ENCODE results near the gene CD63. TPM values are rescaled to one million over a fixed set of nuclear protein-coding genes. Genes with fewer than 3 reads are reported as not detected.

The CD63 gene
- polyA plus RNA-seq, 1 donor from 2014 or later: 217 TPM

DNA sequence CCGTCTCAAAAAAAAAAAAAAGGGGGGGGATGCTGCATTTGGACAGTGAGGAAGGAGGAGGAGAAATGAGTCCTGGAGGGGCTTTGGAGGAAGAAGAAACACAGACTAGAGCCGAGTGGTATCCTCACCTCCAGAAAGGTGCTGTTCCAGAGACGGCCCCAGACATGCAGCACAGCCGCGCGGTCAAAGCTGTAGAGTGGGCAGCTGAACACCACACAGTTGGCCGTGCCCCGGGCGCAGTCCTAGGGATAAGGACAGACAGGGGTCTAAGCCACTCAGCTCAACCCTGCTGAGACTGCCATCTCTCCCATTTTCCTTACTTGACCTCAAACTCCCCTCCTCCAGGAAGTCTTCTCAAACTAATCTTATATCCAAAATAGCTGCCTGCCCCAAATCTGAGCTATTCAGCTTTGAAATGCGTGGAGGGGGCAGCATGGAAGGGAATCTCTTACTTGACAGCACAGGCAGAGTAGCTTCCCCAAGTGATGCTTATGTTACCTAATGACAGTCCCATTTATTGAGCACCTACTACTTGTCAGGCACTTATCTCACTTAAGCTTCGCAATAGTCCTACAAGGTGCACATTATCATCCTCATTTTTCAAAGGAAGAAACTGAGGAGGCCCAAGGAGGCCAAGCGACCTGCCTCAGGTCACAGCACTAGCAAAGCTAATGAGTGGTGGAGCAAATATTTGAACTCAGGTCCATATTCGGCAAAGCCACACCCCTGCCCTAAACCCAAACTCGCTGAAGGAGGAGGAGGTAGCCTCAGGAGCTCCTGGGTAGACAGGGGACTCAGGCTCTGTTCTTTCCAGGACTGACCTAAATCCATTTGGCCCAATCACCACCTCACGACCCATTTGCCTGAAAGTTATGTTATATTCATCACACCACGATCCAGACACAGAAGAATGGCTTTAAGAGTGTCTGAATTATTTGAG is 39.8 kb downstream of the CD63 start:
- Histone ChIP-seq H3K9me2 (ENCODE audit: insufficient read depth, low read length) (no peaks in the 10 kb centered on the region), H3K27me3 (ENCODE audit: insufficient read depth, low read depth, low read length) (no peaks in the 10 kb centered on the region)
- TF ChIP-seq, protein P1, sequence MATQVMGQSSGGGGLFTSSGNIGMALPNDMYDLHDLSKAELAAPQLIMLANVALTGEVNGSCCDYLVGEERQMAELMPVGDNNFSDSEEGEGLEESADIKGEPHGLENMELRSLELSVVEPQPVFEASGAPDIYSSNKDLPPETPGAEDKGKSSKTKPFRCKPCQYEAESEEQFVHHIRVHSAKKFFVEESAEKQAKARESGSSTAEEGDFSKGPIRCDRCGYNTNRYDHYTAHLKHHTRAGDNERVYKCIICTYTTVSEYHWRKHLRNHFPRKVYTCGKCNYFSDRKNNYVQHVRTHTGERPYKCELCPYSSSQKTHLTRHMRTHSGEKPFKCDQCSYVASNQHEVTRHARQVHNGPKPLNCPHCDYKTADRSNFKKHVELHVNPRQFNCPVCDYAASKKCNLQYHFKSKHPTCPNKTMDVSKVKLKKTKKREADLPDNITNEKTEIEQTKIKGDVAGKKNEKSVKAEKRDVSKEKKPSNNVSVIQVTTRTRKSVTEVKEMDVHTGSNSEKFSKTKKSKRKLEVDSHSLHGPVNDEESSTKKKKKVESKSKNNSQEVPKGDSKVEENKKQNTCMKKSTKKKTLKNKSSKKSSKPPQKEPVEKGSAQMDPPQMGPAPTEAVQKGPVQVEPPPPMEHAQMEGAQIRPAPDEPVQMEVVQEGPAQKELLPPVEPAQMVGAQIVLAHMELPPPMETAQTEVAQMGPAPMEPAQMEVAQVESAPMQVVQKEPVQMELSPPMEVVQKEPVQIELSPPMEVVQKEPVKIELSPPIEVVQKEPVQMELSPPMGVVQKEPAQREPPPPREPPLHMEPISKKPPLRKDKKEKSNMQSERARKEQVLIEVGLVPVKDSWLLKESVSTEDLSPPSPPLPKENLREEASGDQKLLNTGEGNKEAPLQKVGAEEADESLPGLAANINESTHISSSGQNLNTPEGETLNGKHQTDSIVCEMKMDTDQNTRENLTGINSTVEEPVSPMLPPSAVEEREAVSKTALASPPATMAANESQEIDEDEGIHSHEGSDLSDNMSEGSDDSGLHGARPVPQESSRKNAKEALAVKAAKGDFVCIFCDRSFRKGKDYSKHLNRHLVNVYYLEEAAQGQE (IDR thresholded peaks at IDR 0.05; ENCODE audit: borderline replicate concordance): no peak
- TF ChIP-seq CTCF (IDR thresholded peaks at IDR 0.05; ENCODE audit: poor library complexity, severe bottlenecking) (no peak), RAD21 (conservative IDR thresholded peaks at IDR 0.05) (no peak), TAF1 (IDR thresholded peaks at IDR 0.05; ENCODE audit: low read depth) (no peak), EZH2 (IDR thresholded peaks at IDR 0.05; ENCODE audit: borderline replicate concordance, insufficient read depth, low read length, poor library complexity, severe bottlenecking) (no peak), POLR2AphosphoS5 (IDR thresholded peaks at IDR 0.05) (no peak), MXI1 (conservative IDR thresholded peaks at IDR 0.05; ENCODE audit: poor library complexity, severe bottlenecking) (no peak), EP300 (conservative IDR thresholded peaks at IDR 0.05; ENCODE audit: poor library complexity, severe bottlenecking) (no peak)

DNA sequence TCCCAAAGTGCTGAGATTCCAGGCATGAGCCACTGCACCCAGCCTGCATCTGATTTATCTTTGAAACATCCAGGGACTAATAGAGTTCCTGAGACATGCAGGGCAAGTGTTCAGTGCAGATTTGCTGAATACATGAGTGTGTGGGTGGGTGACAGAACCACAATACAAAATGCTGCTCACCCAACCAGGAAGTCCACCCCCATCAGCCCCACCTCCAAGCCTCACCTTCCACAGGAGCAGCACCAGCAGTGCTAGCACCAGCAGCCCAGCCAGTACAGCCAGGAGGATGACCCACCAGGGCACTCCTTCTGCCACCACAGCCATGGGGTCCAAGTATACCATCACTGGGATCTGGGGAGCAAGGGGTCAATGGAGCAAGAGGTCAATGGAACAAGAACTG is 41.1 kb downstream of the CD63 start:
- Histone ChIP-seq H3K4me2 (ENCODE audit: low read length) (no peak overlapping the region), H2AFZ (ENCODE audit: low read depth, low read length) (no peak overlapping the region), H4K20me1 (ENCODE audit: insufficient read depth) (no peaks in the 10 kb centered on the region), H3F3A (ENCODE audit: insufficient read depth, low read length, poor library complexity, severe bottlenecking) (no peaks in the 10 kb centered on the region), H3K9me3 (ENCODE audit: low read length) (no peaks in the 10 kb centered on the region), H3K27ac (ENCODE audit: low read length) (no peak overlapping the region), H3K4me3 (ENCODE audit: low read length) (no peak overlapping the region), H3K9me2 (ENCODE audit: insufficient read depth, low read length) (no peaks in the 10 kb centered on the region), H3K27me3 (ENCODE audit: insufficient read depth, low read depth, low read length) (no peaks in the 10 kb centered on the region), H3K79me2 (replicated peaks; ENCODE audit: insufficient read depth, low read length) (no peaks in the 10 kb centered on the region), H3K36me3 (ENCODE audit: insufficient read depth, low read length) (no peaks in the 10 kb centered on the region), H3K9ac (ENCODE audit: low read length) (no peak overlapping the region)
- TF ChIP-seq RAD21 (conservative IDR thresholded peaks at IDR 0.05): no peak
- no peak for TF ChIP-seq CTCF (IDR thresholded peaks at IDR 0.05; ENCODE audit: poor library complexity, severe bottlenecking)
- TF ChIP-seq EZH2 (IDR thresholded peaks at IDR 0.05; ENCODE audit: borderline replicate concordance, insufficient read depth, low read length, poor library complexity, severe bottlenecking): no peak
- TF ChIP-seq, protein P1 (IDR thresholded peaks at IDR 0.05; ENCODE audit: borderline replicate concordance): no peak
- no peak for TF ChIP-seq POLR2AphosphoS5 (IDR thresholded peaks at IDR 0.05)
- TF ChIP-seq MXI1 (conservative IDR thresholded peaks at IDR 0.05; ENCODE audit: poor library complexity, severe bottlenecking): no peak
- TF ChIP-seq EP300 (conservative IDR thresholded peaks at IDR 0.05; ENCODE audit: poor library complexity, severe bottlenecking): no peak
- no peak for TF ChIP-seq TAF1 (IDR thresholded peaks at IDR 0.05; ENCODE audit: low read depth)

More for the DNA sequence above, 39.8 kb downstream of the CD63 start:
- H3F3A ChIP-seq (ENCODE audit: insufficient read depth, low read length, poor library complexity, severe bottlenecking): no peaks in the 10 kb centered on the region
- H3K79me2 ChIP-seq (replicated peaks; ENCODE audit: insufficient read depth, low read length): no peaks in the 10 kb centered on the region
- no peak overlapping the region for H3K4me2 ChIP-seq (ENCODE audit: low read length)
- H4K20me1 ChIP-seq (ENCODE audit: insufficient read depth): no peaks in the 10 kb centered on the region
- no peaks in the 10 kb centered on the region for H3K36me3 ChIP-seq (ENCODE audit: insufficient read depth, low read length)
- no peaks in the 10 kb centered on the region for H3K9me3 ChIP-seq (ENCODE audit: low read length)
- H3K9ac ChIP-seq (ENCODE audit: low read length): no peak overlapping the region
- no peak overlapping the region for H3K4me3 ChIP-seq (ENCODE audit: low read length)
- H3K27ac ChIP-seq (ENCODE audit: low read length): no peak overlapping the region
- no peak overlapping the region for H2AFZ ChIP-seq (ENCODE audit: low read depth, low read length)
